Activated CD4-positive, alpha-beta T cell treated with anti-CD3 and anti-CD28 coated beads, Interleukin-10, Interleukin-2, amounts not matched to agents 100 ng/mL and 50 ng/mL, durations not matched to agents 16 hours and 8 hours (primary cell): ENCODE data around the gene PLN.

Experiments used
- DNase-seq: peaks from one replicate; pipeline ENCODE4 v3.0.0-alpha.2; 2020

PLN gene

GRCh38 chr6:118548136-118548535, at the start of gene PLN:
PLN (plus strand) TSS chr6:118548296; CDS start chr6:118558922, 10,626 bp downstream.
- no peak for DNase-seq

GRCh38 chr6:118500130-118501015, 47.7 kb upstream of the PLN start:
- DNase-seq, result no peak

GRCh38 chr6:118501099-118501498, 47.0 kb upstream of the PLN start:
- DNase-seq, result no peak

- DNase-seq, result no peak
Observed at GRCh38 chr6:118501765-118502164, 46.3 kb upstream of the PLN start.

GRCh38 chr6:118502169-118502568, 45.9 kb upstream of the PLN start:
- no peak for DNase-seq

GRCh38 chr6:118504611-118505010, 43.5 kb upstream of the PLN start:
- no peak for DNase-seq

GRCh38 chr6:118505656-118506055, 42.4 kb upstream of the PLN start:
- no peak for DNase-seq

- DNase-seq, result no peak
Observed at GRCh38 chr6:118506071-118506638, 41.9 kb upstream of the PLN start.

- no peak for DNase-seq
Observed at GRCh38 chr6:118507636-118508035, 40.5 kb upstream of the PLN start.

GRCh38 chr6:118509009-118509617, 39.0 kb upstream of the PLN start:
- DNase-seq, result no peak

GRCh38 chr6:118511930-118512715, 36.0 kb upstream of the PLN start:
- DNase-seq, result no peak

GRCh38 chr6:118514689-118515088, 33.4 kb upstream of the PLN start:
- DNase-seq, result no peak

- no peak for DNase-seq
Observed at GRCh38 chr6:118522422-118522821, 25.7 kb upstream of the PLN start.

GRCh38 chr6:118523216-118523615, 24.9 kb upstream of the PLN start:
- peak; percentile 47 for DNase-seq

GRCh38 chr6:118524686-118525085, 23.4 kb upstream of the PLN start:
- DNase-seq, result no peak

GRCh38 chr6:118525913-118526780, 21.9 kb upstream of the PLN start:
- no peak for DNase-seq

GRCh38 chr6:118528129-118528528, 20.0 kb upstream of the PLN start:
- DNase-seq, result no peak

- no peak for DNase-seq
Observed at GRCh38 chr6:118529756-118530155, 18.3 kb upstream of the PLN start.

- no peak for DNase-seq
Observed at GRCh38 chr6:118530942-118531341, 17.2 kb upstream of the PLN start.

- DNase-seq, result no peak
Observed at GRCh38 chr6:118535176-118535844, 12.8 kb upstream of the PLN start.

- no peak for DNase-seq
Observed at GRCh38 chr6:118536478-118536877, 11.6 kb upstream of the PLN start.

- DNase-seq, result no peak
Observed at GRCh38 chr6:118537574-118537973, 10.5 kb upstream of the PLN start.
